Right atrium auricular region (tissue), 2 donors: ENCODE results near the gene ZFTA. TPM values are rescaled to one million over a fixed set of nuclear protein-coding genes. Genes with fewer than 3 reads are reported as not detected.

Experiments
- DNase-seq: peaks from one replicate; pipeline ENCODE4 v3.0.0-alpha.2; 2019; ENCODE audit warnings: low spot score
- H3K27ac ChIP-seq, 2 donors: fragments of 200-600 bp; sonication (generic); 1 replicate in 1 of 2; 2 replicates in 1 of 2; pipeline ENCODE4 v1.5.1; 2016 to 2019
- H3K27me3 ChIP-seq, 2 donors: fragments of 200-600 bp; sonication (generic); one replicate each; pipeline versions ENCODE4 v1.5.1 to v1.6.0; 2017 to 2019
- H3K36me3 ChIP-seq: fragments of 200-600 bp; sonication (generic); one replicate; pipeline ENCODE4 v1.5.1; 2016
- H3K4me1 ChIP-seq, 2 donors: fragments of 200-600 bp; sonication (generic); one replicate each; pipeline versions ENCODE4 v1.5.1 to v1.6.0; 2017 to 2019
- H3K4me3 ChIP-seq, 2 donors: fragments of 200-600 bp; sonication (generic); 1 replicate in 1 of 2; 2 replicates in 1 of 2; pipeline ENCODE4 v1.5.1; 2017 to 2019; ENCODE audit warnings: mild to moderate bottlenecking in 1 of 2, moderate library complexity in 1 of 2
- H3K9me3 ChIP-seq, 2 donors: fragments of 200-600 bp; sonication (generic); one replicate each; pipeline ENCODE4 v1.5.1; 2019
- CTCF ChIP-seq, 2 donors: fragments of 200-600 bp; sonication (generic); IDR thresholded peaks; one replicate each; pipeline ENCODE4 v1.5.1; 2019; ENCODE audit warnings: antibody characterized with exemption in 2 of 2
- total RNA-seq, 2 donors: library from RNA; depleted of rRNA; stranded (reverse); fragments of >200 nt; gene quantifications; one replicate each; pipeline ENCODE4 v1.1.0, GENCODE V29; 2016

Gene ZFTA
- total RNA-seq, 2 donors from 2014 or later: 12.2 to 18.5 TPM

DNA sequence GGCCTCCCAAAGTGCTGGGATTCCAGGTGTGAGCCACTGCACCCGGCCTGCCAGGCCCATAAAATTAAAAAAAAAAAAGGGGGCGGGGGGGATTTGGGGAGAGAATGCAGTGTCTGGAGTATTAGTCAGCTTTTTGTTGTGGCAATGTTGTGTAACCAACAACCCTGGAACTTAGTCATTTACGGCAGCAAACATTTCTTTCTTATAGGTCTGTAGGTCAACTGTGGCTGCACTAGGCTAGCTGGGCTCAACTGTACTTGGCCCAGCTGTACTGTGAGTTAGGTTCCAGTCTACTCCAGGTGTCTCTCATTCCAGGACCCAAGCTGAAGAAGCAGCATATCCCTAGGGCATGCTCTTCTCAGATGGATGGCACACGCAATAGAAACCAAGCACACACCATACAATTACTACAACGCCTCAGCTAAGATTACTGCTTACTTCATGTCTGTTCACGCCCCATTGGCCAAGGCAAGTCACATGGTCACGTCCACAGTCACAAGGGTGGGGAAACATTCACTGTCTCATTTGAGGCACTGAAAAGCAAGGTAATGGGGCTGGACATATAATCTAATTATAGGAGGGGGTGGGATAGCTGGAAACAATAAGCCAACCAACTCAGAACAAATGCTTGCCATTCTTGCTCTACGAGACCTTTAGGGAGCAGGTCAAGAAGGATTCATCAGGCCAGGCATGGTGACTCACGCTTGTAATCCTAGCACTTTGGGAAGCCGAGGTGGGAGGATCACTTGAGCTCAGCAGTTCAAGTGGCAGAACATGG, 34.3 kb upstream of the ZFTA start:
- no peak for DNase-seq
- H3K4me1 ChIP-seq: no peaks in the 10 kb centered on the region
- no peak overlapping the region for H3K4me3 ChIP-seq
- H3K27me3 ChIP-seq: no peaks in the 10 kb centered on the region
- TF ChIP-seq CTCF (IDR thresholded peaks at IDR 0.05): no peak
- H3K36me3 ChIP-seq: no peaks in the 10 kb centered on the region
- H3K27ac ChIP-seq: no peak overlapping the region
- H3K9me3 ChIP-seq: no peaks in the 10 kb centered on the region

DNA sequence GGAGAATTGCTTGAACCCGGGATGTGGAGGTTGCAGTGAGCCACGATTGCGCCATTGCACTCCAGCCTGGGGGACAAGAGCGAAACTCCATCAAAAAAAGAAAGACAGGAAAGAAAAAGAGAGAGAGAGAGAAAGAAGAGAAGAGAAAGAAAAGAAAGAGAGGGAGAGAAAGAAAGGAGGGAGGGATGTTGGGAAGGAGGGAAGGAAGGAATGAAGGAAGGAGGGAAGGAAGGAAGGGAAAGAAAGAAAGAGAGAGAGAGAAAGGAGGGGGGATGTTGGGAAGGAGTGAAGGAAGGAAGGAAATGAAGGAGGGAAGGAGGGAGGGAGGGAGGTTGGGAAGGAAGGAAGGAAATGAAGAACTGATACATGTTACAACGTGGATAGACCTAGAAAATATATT, 32.3 kb upstream of the ZFTA start:
- no peaks in the 10 kb centered on the region for H3K36me3 ChIP-seq
- no peak for DNase-seq
- H3K27ac ChIP-seq: no peak overlapping the region
- H3K4me3 ChIP-seq: no peak overlapping the region
- no peak for TF ChIP-seq CTCF (IDR thresholded peaks at IDR 0.05)
- H3K9me3 ChIP-seq: no peaks in the 10 kb centered on the region
- H3K27me3 ChIP-seq: no peaks in the 10 kb centered on the region
- H3K4me1 ChIP-seq: no peaks in the 10 kb centered on the region

DNA sequence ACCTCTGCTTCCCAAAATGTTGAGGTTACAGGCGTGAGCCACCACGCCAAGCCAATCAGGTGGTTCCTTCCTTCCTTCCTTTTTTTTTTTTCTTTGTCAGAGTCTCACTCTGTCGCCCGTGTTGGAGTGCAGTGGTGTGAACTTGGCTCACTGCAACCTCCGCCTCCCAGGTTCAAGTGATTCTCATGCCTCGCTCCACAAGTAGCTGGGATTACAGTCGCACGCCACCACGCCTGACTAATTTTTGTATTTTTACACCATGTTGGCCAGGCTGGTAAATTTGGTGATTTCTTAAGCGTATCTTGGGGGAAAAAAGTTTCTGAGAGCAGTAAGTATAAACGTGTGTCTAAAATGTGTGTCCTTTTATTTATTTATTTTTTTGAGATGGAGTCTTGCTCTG, 26.5 kb upstream of the ZFTA start:
- no peak overlapping the region for H3K4me3 ChIP-seq
- peaks cover 0 to 12% of the 10 kb centered on the region in 2 donors for H3K9me3 ChIP-seq
- no peak for TF ChIP-seq CTCF (IDR thresholded peaks at IDR 0.05)
- no peaks in the 10 kb centered on the region for H3K36me3 ChIP-seq
- H3K27ac ChIP-seq: no peak overlapping the region
- no peak for DNase-seq
- no peaks in the 10 kb centered on the region for H3K4me1 ChIP-seq
- H3K27me3 ChIP-seq: no peaks in the 10 kb centered on the region

DNA sequence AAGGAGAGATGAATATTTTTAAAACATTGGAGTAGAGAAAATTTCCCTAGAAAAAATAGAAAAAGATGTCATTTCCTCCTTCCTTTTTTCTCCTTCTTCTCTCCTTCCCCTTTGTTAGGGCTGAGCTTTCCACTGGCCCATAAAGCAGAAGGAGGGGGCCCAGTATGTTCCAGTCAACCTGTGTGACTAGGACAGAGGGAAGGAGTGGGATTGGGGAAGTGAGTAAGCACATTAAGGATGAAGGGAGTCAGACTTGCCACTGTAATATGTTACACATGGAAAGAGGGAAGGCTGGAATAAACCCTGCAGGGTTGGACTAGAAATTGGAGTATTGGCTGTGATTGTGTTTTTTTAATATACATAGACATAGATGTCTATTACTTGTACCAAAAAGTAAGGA, 24.6 kb upstream of the ZFTA start:
- Histone ChIP-seq H3K4me3 (no peak overlapping the region), H3K4me1 (no peaks in the 10 kb centered on the region), H3K36me3 (no peaks in the 10 kb centered on the region), H3K9me3 (peaks cover 0 to 12% of the 10 kb centered on the region in 2 donors), H3K27ac (no peak overlapping the region), H3K27me3 (no peaks in the 10 kb centered on the region)
- no peak for DNase-seq
- no peak for TF ChIP-seq CTCF (IDR thresholded peaks at IDR 0.05)

DNA sequence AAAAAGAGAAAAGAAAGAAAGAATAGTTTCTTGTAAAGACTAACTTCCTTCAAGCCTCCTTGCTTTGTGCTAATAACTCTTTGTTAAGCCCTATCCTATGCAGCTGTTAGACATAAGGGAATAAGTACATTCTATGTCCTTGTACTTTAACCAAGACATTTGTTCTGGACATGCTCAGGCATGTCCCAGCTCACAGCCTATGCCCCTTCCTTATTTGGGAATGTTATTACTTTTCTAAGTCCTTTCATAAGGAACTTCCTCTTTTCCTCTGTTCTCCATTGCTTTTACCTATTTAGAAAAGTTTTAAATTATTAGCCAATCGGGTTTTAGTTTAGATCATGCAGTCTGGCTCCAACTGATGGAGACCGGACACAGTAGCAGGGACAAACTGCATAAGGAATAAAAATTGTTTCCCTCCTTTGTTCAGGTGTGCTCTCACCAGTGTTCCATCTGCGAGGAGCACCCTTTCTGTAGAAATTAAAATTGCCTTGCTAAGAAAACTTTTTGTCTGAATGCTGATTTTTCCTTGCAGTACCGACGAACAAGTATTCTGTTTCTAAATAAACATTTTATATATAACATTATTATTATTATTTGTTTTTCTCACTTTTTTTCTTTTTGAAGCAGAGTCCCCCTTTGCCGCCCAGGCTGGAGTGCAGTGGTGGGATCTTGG, 23.1 kb upstream of the ZFTA start:
- Histone ChIP-seq H3K9me3 (peaks cover 0 to 12% of the 10 kb centered on the region in 2 donors), H3K27ac (no peak overlapping the region), H3K4me3 (no peak overlapping the region), H3K4me1 (no peaks in the 10 kb centered on the region), H3K36me3 (no peaks in the 10 kb centered on the region), H3K27me3 (no peaks in the 10 kb centered on the region)
- DNase-seq: no peak
- TF ChIP-seq CTCF (IDR thresholded peaks at IDR 0.05): no peak
